Thyroid gland (tissue), 4 donors: ENCODE results near the gene CNTNAP5. TPM values are rescaled to one million over a fixed set of nuclear protein-coding genes. Genes with fewer than 3 reads are reported as not detected.

Source experiments
- DNase-seq, 2 donors: peaks; one replicate each; pipeline ENCODE4 v3.0.0-alpha.2; 2019
- H3K27ac ChIP-seq, 3 donors: fragments of 200-600 bp; sonication (generic); 1 replicate in 2 of 3; 2 replicates in 1 of 3; pipeline ENCODE4 v1.5.1; 2016 to 2019; ENCODE audit warnings: mild to moderate bottlenecking in 1 of 3, moderate library complexity in 1 of 3
- H3K27me3 ChIP-seq: fragments of 200-600 bp; sonication (generic); one replicate; pipeline ENCODE4 v1.5.1; 2019
- H3K36me3 ChIP-seq, 2 donors: fragments of 200-600 bp; sonication (generic); one replicate each; pipeline ENCODE4 v1.5.1; 2016 to 2019
- H3K4me1 ChIP-seq, 2 donors: fragments of 200-600 bp; sonication (generic); one replicate each; pipeline ENCODE4 v1.5.1; 2017 to 2019
- H3K4me3 ChIP-seq, 3 donors: fragments of 200-600 bp; sonication (generic); replicated peaks in 1 of 3; 1 replicate in 2 of 3; 2 replicates in 1 of 3; pipeline ENCODE4 v1.5.1; 2016; ENCODE audit warnings: mild to moderate bottlenecking in 1 of 3
- H3K9me3 ChIP-seq: fragments of 200-600 bp; sonication (generic); one replicate; pipeline ENCODE4 v1.5.1; 2017
- POLR2A ChIP-seq, 2 donors: fragments of 450-650 bp; IDR thresholded peaks; one replicate each; pipeline ENCODE4 v1.6.1; 2017; ENCODE audit warnings: antibody characterized with exemption in 2 of 2, mild to moderate bottlenecking in 2 of 2, moderate library complexity in 1 of 2
- WGBS, 2 donors: methylation state at CpG; one replicate each; pipeline ENCODE4 v1.1.5; 2017; 5-methylcytosine and 5-hydroxymethylcytosine counted together
- intact Hi-C: fragments of 100-400 bp; cut with DNase I; formaldehyde crosslinking; loops from one replicate; pipeline ENCODE4 v1.15.1; 2023
- total RNA-seq, 4 donors: library from RNA; depleted of rRNA; stranded (reverse); fragments of >200 nt; gene quantifications; one replicate each; pipeline ENCODE4 v1.2.3, GENCODE V29; 2016
- TF ChIP-seq, protein P1 (sequence below), 6 experiments: fragments of 200-600 bp in 3 of 6; fragments of 450-650 bp in 3 of 6; sonication (generic) in 3 of 6; IDR thresholded peaks; one replicate each; pipeline ENCODE4 v1.5.1; 2016 to 2019; ENCODE audit warnings: antibody characterized with exemption in 6 of 6, mild to moderate bottlenecking in 2 of 6, inconsistent platforms in 1 of 6, moderate library complexity in 1 of 6

Gene CNTNAP5
- total RNA-seq, 4 donors from 2014 or later: not detected

DNA sequence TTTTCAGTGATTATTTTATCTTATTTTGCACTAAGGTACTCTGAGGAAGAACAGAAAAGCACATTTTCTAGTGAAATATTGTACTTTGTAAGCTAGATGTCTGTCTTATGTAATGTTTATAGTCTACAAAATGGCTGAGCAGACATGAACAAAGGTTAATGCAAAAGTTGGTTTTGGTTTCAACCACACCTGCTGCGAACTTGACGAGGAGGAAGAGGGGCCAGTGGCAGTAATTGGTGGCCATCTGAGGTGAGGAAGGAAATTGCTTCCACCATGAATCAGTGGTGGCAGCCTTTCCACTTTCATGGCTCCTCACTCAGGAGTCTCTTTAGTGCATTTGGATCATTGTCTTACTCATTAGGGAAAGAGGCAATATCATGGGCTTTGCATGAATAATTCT is 894.2 kb downstream of the CNTNAP5 start:
- no peak for TF ChIP-seq POLR2A (IDR thresholded peaks at IDR 0.05)
- TF ChIP-seq, protein P1, sequence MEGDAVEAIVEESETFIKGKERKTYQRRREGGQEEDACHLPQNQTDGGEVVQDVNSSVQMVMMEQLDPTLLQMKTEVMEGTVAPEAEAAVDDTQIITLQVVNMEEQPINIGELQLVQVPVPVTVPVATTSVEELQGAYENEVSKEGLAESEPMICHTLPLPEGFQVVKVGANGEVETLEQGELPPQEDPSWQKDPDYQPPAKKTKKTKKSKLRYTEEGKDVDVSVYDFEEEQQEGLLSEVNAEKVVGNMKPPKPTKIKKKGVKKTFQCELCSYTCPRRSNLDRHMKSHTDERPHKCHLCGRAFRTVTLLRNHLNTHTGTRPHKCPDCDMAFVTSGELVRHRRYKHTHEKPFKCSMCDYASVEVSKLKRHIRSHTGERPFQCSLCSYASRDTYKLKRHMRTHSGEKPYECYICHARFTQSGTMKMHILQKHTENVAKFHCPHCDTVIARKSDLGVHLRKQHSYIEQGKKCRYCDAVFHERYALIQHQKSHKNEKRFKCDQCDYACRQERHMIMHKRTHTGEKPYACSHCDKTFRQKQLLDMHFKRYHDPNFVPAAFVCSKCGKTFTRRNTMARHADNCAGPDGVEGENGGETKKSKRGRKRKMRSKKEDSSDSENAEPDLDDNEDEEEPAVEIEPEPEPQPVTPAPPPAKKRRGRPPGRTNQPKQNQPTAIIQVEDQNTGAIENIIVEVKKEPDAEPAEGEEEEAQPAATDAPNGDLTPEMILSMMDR (IDR thresholded peaks at IDR 0.05): no peak
- 84 to 86% methylated on average over 2 of the region's 2 CpGs for WGBS, 2 donors
- Histone ChIP-seq H3K27ac (no peak overlapping the region), H3K27me3 (no peaks in the 10 kb centered on the region), H3K4me1 (no peaks in the 10 kb centered on the region), H3K9me3 (no peaks in the 10 kb centered on the region), H3K4me3 (no peak overlapping the region), H3K36me3 (no peaks in the 10 kb centered on the region)
- DNase-seq: no peak
- intact Hi-C loops: no loop called here

DNA sequence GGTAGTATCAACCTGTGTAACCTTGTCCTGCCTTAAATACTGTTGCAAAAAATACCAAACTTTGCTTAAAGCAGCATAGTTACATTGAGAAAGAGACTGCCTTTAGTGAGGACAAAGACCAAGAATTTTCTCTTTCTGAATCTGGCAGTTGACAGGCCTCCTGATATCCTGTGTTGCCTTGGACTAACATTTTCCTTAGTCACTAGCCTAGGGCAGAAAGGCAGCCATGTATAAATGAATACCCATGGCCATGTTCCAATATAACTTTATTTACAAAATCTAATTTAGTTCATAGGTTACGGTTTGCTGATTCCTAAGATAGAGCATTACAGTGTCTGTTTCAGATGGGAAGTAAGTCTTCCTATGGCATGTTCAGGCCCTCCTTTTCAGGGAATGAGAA is 895.4 kb downstream of the CNTNAP5 start:
- WGBS, 2 donors: 95 to 100% methylated on average over 1 of the region's 1 CpG
- Histone ChIP-seq H3K27me3 (no peaks in the 10 kb centered on the region), H3K36me3 (no peaks in the 10 kb centered on the region), H3K9me3 (no peaks in the 10 kb centered on the region), H3K4me1 (no peaks in the 10 kb centered on the region), H3K4me3 (no peak overlapping the region), H3K27ac (no peak overlapping the region)
- TF ChIP-seq, protein P1 (IDR thresholded peaks at IDR 0.05): no peak
- no peak for TF ChIP-seq POLR2A (IDR thresholded peaks at IDR 0.05)
- DNase-seq: no peak
- intact Hi-C loops: no loop called here

DNA sequence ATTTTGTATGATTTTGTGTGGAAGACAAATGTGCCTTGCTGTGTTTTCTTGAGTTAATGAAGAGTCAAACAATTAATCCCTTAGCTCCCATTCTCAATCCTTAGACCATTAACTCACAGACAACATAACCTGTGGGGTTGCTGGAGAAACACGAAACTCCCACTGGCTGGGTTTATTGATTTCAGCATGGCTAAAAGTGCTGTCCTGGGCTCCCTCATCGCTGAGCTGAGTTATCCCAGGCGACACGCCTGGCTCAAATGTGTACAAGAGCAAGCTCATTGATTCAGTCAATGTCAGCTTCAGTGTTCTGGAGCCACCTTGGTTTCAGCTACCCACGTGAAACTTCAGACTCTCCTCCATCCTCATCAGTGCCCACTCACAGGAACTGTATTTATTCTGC is 896.1 kb downstream of the CNTNAP5 start:
- DNase-seq: no peak
- Histone ChIP-seq H3K27ac (no peak overlapping the region), H3K27me3 (no peaks in the 10 kb centered on the region), H3K36me3 (no peaks in the 10 kb centered on the region), H3K9me3 (no peaks in the 10 kb centered on the region), H3K4me1 (no peaks in the 10 kb centered on the region), H3K4me3 (no peak overlapping the region)
- intact Hi-C loops: no loop called here
- no peak for TF ChIP-seq POLR2A (IDR thresholded peaks at IDR 0.05)
- TF ChIP-seq, protein P1 (IDR thresholded peaks at IDR 0.05): no peak
- WGBS, 2 donors: 50 to 65% methylated on average over 5 of the region's 5 CpGs

DNA sequence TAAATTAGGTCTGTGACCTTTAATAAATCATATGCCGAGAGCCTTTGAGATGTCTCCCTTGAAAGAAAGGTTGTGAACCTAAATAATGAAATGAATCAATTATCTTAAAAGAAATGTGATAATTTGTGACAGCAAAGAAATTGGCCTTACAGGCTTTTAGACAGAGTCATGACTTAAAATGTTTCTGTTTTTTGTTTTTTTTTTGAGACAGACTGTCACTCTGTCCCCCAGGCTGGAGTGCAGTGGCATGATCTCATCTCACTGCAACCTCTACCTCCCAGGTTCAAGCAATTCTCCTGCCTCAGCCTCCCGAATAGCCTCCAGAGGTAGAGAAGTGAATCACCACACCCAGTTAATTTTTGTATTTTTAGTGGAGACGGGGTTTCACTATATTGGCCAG is 898.0 kb downstream of the CNTNAP5 start:
- H3K4me3 ChIP-seq: no peak overlapping the region
- no peak for DNase-seq
- H3K36me3 ChIP-seq: no peaks in the 10 kb centered on the region
- H3K4me1 ChIP-seq: no peaks in the 10 kb centered on the region
- H3K27ac ChIP-seq: no peak overlapping the region
- WGBS, 2 donors: 83 to 93% methylated on average over 3 of the region's 3 CpGs
- no peaks in the 10 kb centered on the region for H3K9me3 ChIP-seq
- TF ChIP-seq, protein P1 (IDR thresholded peaks at IDR 0.05): no peak
- TF ChIP-seq POLR2A (IDR thresholded peaks at IDR 0.05): no peak
- no peaks in the 10 kb centered on the region for H3K27me3 ChIP-seq
- intact Hi-C loops: no loop called here

DNA sequence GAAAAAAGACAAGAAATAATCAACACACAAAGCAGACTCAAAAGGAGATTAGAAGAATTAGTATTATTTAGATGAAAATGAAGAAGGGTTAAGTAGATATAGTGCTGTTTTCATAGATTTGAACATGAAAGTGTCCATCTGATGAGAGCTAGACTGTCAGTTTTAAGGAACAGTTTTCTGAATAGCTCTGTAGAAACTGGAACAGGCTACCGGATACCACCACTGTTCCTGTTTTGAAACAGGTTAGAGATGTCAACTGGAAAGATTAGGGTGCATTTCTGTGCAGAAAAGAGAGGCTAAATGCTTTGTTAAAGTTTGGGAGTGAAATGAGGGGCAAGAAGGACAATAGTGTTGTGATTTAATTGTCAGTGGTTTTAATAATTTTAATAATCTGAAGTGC is 908.8 kb downstream of the CNTNAP5 start:
- 65 to 76% methylated on average over 1 of the region's 1 CpG for WGBS, 2 donors
- intact Hi-C loops: no loop called here
- H3K36me3 ChIP-seq: no peaks in the 10 kb centered on the region

More for the DNA sequence above, 908.8 kb downstream of the CNTNAP5 start:
- no peaks in the 10 kb centered on the region for H3K9me3 ChIP-seq
- no peaks in the 10 kb centered on the region for H3K4me1 ChIP-seq
- no peak for TF ChIP-seq POLR2A (IDR thresholded peaks at IDR 0.05)
- TF ChIP-seq, protein P1 (IDR thresholded peaks at IDR 0.05): no peak
- no peak overlapping the region for H3K4me3 ChIP-seq
- no peak overlapping the region for H3K27ac ChIP-seq
- no peaks in the 10 kb centered on the region for H3K27me3 ChIP-seq
- no peak for DNase-seq
